Measurements from ENCODE around the gene DCLRE1B. TPM values are rescaled to one million over a fixed set of nuclear protein-coding genes. Genes with fewer than 3 reads are reported as not detected.

Gene DCLRE1B
- total RNA-seq, 1 experiment from 2014 or later: 11.2 TPM

DNA sequence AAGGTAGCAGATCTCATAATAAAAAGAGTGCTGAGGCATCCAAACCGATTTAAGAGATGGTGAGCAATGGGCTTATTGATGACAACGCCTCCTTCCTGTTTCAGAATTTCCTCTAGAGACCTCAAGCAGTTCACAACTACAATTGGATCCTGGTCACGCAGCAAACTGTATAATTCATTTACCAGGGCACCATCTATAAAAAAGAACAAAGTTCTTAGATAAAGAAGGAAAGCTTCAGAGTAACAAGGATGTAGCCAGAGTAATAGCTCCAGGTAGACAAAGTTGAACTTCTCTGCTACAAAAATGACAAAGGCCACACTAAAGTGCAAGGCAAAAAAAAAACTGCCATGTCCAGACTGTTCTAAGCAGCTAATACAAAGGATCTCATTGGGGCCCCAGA is 3.9 kb upstream of the DCLRE1B start:
- Histone ChIP-seq H4K20me1 (ENCODE audit: insufficient read depth) (no peaks in the 10 kb centered on the region), H3K79me2 (ENCODE audit: low read depth) (peaks cover 26% of the 10 kb centered on the region), H2AFZ (no peak overlapping the region), H3K36me3 (ENCODE audit: low read depth) (no peaks in the 10 kb centered on the region; the same call in 1 of the 2 replicates), H3K27ac (no peak overlapping the region), H3K9me2 (ENCODE audit: insufficient read depth) (no peaks in the 10 kb centered on the region), H3K4me3 (no peak overlapping the region), H3K9me3 (ENCODE audit: insufficient read depth, low read depth) (no peaks in the 10 kb centered on the region), H3K4me2 (no peak overlapping the region), H3K27me3 (ENCODE audit: insufficient read depth, low read depth) (no peaks in the 10 kb centered on the region), H3K4me1 (replicated peaks; ENCODE audit: insufficient read depth) (peaks cover 10% of the 10 kb centered on the region), H3F3A (ENCODE audit: insufficient read depth, low read depth) (peaks cover 10% of the 10 kb centered on the region)
- TF ChIP-seq, protein P1, sequence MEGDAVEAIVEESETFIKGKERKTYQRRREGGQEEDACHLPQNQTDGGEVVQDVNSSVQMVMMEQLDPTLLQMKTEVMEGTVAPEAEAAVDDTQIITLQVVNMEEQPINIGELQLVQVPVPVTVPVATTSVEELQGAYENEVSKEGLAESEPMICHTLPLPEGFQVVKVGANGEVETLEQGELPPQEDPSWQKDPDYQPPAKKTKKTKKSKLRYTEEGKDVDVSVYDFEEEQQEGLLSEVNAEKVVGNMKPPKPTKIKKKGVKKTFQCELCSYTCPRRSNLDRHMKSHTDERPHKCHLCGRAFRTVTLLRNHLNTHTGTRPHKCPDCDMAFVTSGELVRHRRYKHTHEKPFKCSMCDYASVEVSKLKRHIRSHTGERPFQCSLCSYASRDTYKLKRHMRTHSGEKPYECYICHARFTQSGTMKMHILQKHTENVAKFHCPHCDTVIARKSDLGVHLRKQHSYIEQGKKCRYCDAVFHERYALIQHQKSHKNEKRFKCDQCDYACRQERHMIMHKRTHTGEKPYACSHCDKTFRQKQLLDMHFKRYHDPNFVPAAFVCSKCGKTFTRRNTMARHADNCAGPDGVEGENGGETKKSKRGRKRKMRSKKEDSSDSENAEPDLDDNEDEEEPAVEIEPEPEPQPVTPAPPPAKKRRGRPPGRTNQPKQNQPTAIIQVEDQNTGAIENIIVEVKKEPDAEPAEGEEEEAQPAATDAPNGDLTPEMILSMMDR (conservative IDR thresholded peaks at IDR 0.05): no peak
- TF ChIP-seq EZH2 (IDR thresholded peaks at IDR 0.05; ENCODE audit: low read depth): no peak
- intact Hi-C loops (cut with micrococcal nuclease; ENCODE audit: unreplicated experiment): no loop called here
- CTCF ChIA-PET: no interaction called here
- no TSS peak for BruUV-seq (replicated peaks)
- no peak for DNase-seq
- POLR2A ChIA-PET (ENCODE audit: unreplicated experiment): no interaction called here

DNA sequence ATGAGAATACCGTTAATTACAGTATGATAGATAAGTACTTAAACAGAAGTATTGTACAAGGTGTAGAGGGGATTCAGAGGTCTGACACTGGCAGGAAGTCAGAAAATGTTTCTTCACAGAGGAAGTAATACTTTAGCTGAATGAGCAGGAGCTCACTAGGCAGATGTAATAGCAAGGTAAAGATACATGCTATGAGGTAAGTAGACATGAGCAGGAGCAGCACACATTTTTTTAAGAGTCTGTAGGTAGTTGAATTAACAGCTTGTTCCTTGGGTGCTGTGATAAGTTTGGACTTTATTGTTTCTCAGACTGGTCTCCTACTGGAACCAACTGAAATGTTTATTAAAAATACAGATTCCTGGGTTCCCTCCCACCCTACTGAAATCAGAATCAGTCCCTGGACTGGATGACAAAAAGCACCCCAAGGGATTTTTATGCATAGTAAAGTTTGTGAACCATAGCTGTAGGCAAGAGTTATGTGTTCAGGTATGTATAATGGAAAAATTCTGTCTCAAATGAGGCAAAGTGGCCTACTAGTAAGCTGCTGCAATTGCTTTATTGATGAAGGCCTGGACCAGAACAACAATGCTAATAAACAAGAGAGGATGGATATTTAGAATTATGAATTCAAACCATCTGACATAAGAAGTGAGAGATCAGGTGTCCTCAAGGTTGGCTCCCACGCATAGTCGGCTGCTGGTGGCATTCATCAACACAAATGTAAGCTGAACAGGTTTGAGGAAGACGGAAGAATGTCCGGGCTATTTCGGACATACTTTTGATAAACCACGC is 1.4 kb upstream of the DCLRE1B start:
- no peak for DNase-seq
- H2AFZ ChIP-seq: peak overlapping the region; percentile 95
- peak overlapping the region; percentile 84 for H3K4me2 ChIP-seq
- H4K20me1 ChIP-seq (ENCODE audit: insufficient read depth): no peaks in the 10 kb centered on the region
- H3K36me3 ChIP-seq (ENCODE audit: low read depth): 0 out of 2 replicates have a peak, but pooled peaks cover 7% of the 10 kb centered on the region
- peaks cover 10% of the 10 kb centered on the region for H3K4me1 ChIP-seq (replicated peaks; ENCODE audit: insufficient read depth)
- CTCF ChIA-PET: interaction anchor here (0.6 to 1.4 kb wide), 3 partner anchors 75 to 145 kb away, joined by 3 to 14 read pairs (median 3); partner anchors contain the start of gene OLFML3
- no TSS peak for BruUV-seq (replicated peaks)
- H3K27ac ChIP-seq: peak overlapping the region; percentile 65
- POLR2A ChIA-PET (ENCODE audit: unreplicated experiment): interaction anchor here (1.0 kb wide), 1 partner anchor 27 kb away, joined by 3 read pairs; no protein-coding TSS in a partner anchor
- intact Hi-C loops (cut with micrococcal nuclease; ENCODE audit: unreplicated experiment): no loop called here
- H3K4me3 ChIP-seq: peak overlapping the region; percentile 85
- no peaks in the 10 kb centered on the region for H3K9me3 ChIP-seq (ENCODE audit: insufficient read depth, low read depth)
- H3K27me3 ChIP-seq (ENCODE audit: insufficient read depth, low read depth): no peaks in the 10 kb centered on the region
- H3K79me2 ChIP-seq (ENCODE audit: low read depth): peaks cover 35% of the 10 kb centered on the region
- TF ChIP-seq, protein P1 (conservative IDR thresholded peaks at IDR 0.05): no peak
- no peaks in the 10 kb centered on the region for H3K9me2 ChIP-seq (ENCODE audit: insufficient read depth)
- peaks cover 10% of the 10 kb centered on the region for H3F3A ChIP-seq (ENCODE audit: insufficient read depth, low read depth)

DNA sequence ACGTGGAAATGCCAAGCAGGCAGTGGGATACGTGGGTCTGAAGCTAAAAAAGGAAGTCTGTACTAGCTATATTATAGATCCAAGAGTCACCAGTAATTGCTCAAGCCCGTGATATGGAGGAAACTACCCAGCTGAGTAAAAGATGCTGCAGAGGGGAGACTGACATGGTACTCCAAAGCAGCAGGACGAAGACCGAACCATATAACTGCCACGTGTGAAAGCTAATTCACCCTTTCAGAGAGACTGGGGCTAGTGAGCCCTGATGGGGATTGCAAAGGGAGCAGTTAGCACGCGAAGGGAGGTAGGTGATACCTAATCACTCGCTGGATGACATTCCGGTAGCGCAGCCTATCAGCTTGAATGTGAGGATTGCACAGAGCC is 843 bp upstream of the DCLRE1B start:
- Histone ChIP-seq H3F3A (ENCODE audit: insufficient read depth, low read depth) (peaks cover 10% of the 10 kb centered on the region), H3K36me3 (ENCODE audit: low read depth) (0 out of 2 replicates have a peak, but pooled peaks cover 7% of the 10 kb centered on the region), H3K9me3 (ENCODE audit: insufficient read depth, low read depth) (no peaks in the 10 kb centered on the region), H3K4me3 (peak overlapping the region; percentile 85), H4K20me1 (ENCODE audit: insufficient read depth) (no peaks in the 10 kb centered on the region), H3K27ac (peak overlapping the region; percentile 65), H3K9me2 (ENCODE audit: insufficient read depth) (no peaks in the 10 kb centered on the region), H3K4me1 (replicated peaks; ENCODE audit: insufficient read depth) (peaks cover 10% of the 10 kb centered on the region), H3K27me3 (ENCODE audit: insufficient read depth, low read depth) (no peaks in the 10 kb centered on the region), H3K79me2 (ENCODE audit: low read depth) (peaks cover 35% of the 10 kb centered on the region), H2AFZ (peak overlapping the region; percentile 95), H3K4me2 (peak overlapping the region; percentile 84)
- no peak for DNase-seq
- no peak for TF ChIP-seq EZH2 (IDR thresholded peaks at IDR 0.05; ENCODE audit: low read depth)
- TF ChIP-seq, protein P1 (conservative IDR thresholded peaks at IDR 0.05): no peak
- TSS peak; percentile 52 for BruUV-seq (replicated peaks)
- intact Hi-C loops (cut with micrococcal nuclease; ENCODE audit: unreplicated experiment): no loop called here
- CTCF ChIA-PET: interaction anchor here (0.6 to 1.4 kb wide), 4 partner anchors 30 to 146 kb away, joined by 3 to 14 read pairs (median 3); partner anchors contain the start of gene OLFML3
- POLR2A ChIA-PET (ENCODE audit: unreplicated experiment): interaction anchor here (1.0 kb wide), 1 partner anchor 27 kb away, joined by 3 read pairs; no protein-coding TSS in a partner anchor
